Activated CD4-positive, CD25-positive, alpha-beta regulatory T cell treated with anti-CD3 and anti-CD28 coated beads, Interleukin-2, amount 50 U/mL, for 72 hours (primary cell): Measurements from ENCODE around the gene LKAAEAR1.

Experiments used
- DNase-seq: peaks from one replicate; pipeline ENCODE4 v3.0.0; 2021

LKAAEAR1 gene

GRCh38 chr20:64063389-64064144 lies 20.6 kb downstream of the LKAAEAR1 start:
- no peak for DNase-seq

- DNase-seq, result peak; percentile 89
Observed at GRCh38 chr20:64062596-64063388, 21.4 kb downstream of the LKAAEAR1 start, which contains the start of gene TCEA2. TSS of gene TCEA2 (plus strand) at chr20:64063198. CDS start at chr20:64063313, 115 bp downstream.

- no peak for DNase-seq
Observed at GRCh38 chr20:64062276-64062595, 22.0 kb downstream of the LKAAEAR1 start.

GRCh38 chr20:64058536-64058935 lies 25.7 kb downstream of the LKAAEAR1 start:
- DNase-seq, result no peak

- DNase-seq, result peak; percentile 84
Observed at GRCh38 chr20:64057628-64058498, 26.3 kb downstream of the LKAAEAR1 start.

- DNase-seq, result no peak
Observed at GRCh38 chr20:64056889-64057627, 27.1 kb downstream of the LKAAEAR1 start.

GRCh38 chr20:64056639-64056888 lies 27.6 kb downstream of the LKAAEAR1 start:
- DNase-seq, result no peak

- DNase-seq, result no peak
Observed at GRCh38 chr20:64055893-64056638, 28.1 kb downstream of the LKAAEAR1 start.

- no peak for DNase-seq
Observed at GRCh38 chr20:64055396-64055892, 28.8 kb downstream of the LKAAEAR1 start.

GRCh38 chr20:64053841-64054661 lies 30.1 kb downstream of the LKAAEAR1 start:
- no peak for DNase-seq

- no peak for DNase-seq
Observed at GRCh38 chr20:64052987-64053840, 31.0 kb downstream of the LKAAEAR1 start.

- no peak for DNase-seq
Observed at GRCh38 chr20:64052326-64052722, 31.9 kb downstream of the LKAAEAR1 start.

GRCh38 chr20:64051561-64052325 lies 32.5 kb downstream of the LKAAEAR1 start:
- DNase-seq, result no peak

- DNase-seq, result no peak
Observed at GRCh38 chr20:64051033-64051452, 33.2 kb downstream of the LKAAEAR1 start.

- no peak for DNase-seq
Observed at GRCh38 chr20:64050261-64051032, 33.8 kb downstream of the LKAAEAR1 start.

- no peak for DNase-seq
Observed at GRCh38 chr20:64049878-64050260, 34.3 kb downstream of the LKAAEAR1 start.

- DNase-seq, result no peak
Observed at GRCh38 chr20:64049060-64049877, 34.9 kb downstream of the LKAAEAR1 start, which contains the start of gene SOX18. TSS of gene SOX18 (minus strand) at chr20:64049639. CDS start at chr20:64049516, 123 bp downstream.
